Skeletal muscle tissue (tissue), 4 donors: ENCODE results near the gene RNF111. TPM values are rescaled to one million over a fixed set of nuclear protein-coding genes. Genes with fewer than 3 reads are reported as not detected.
"Not testable (repeated sequence)": the region's sequence is repeated elsewhere in the genome, so short reads cannot be mapped to it uniquely, and the experiment has no call there.

Source experiments
- H3K27ac ChIP-seq: one replicate; pipeline ENCODE4 v1.7.0; 2013; ENCODE audit warnings: mild to moderate bottlenecking, low read depth, low read length, inconsistent platforms
- H3K27me3 ChIP-seq, 3 donors: one replicate each; pipeline ENCODE4 v1.7.0; 2013; ENCODE audit warnings: low read length in 3 of 3; ENCODE audit not compliant: control insufficient read depth in 3 of 3, insufficient read depth in 3 of 3
- H3K36me3 ChIP-seq, 3 donors: one replicate each; pipeline ENCODE4 v1.7.0; 2013; ENCODE audit warnings: low read length in 3 of 3; ENCODE audit not compliant: control insufficient read depth in 3 of 3, insufficient read depth in 3 of 3
- H3K4me1 ChIP-seq, 3 donors: one replicate each; pipeline ENCODE4 v1.7.0; 2013; ENCODE audit warnings: low read length in 3 of 3, mild to moderate bottlenecking in 3 of 3; ENCODE audit not compliant: control insufficient read depth in 3 of 3, insufficient read depth in 3 of 3
- H3K4me3 ChIP-seq, 3 donors: one replicate each; pipeline ENCODE4 v1.7.0; 2013; ENCODE audit warnings: low read length in 3 of 3
- H3K9ac ChIP-seq, 3 donors: one replicate each; pipeline ENCODE4 v1.7.0; 2013; ENCODE audit warnings: low read length in 3 of 3, mild to moderate bottlenecking in 3 of 3, moderate library complexity in 2 of 3, low read depth in 1 of 3
- H3K9me3 ChIP-seq, 3 donors: one replicate each; pipeline ENCODE4 v1.7.0; 2013; ENCODE audit warnings: low read length in 3 of 3; ENCODE audit not compliant: control insufficient read depth in 3 of 3
- total RNA-seq: library from RNA; depleted of rRNA; stranded (reverse); fragments of >200 nt; gene quantifications from one replicate; pipeline ENCODE4 v1.2.3, GENCODE V29; 2014
- donor health status: Osteomylitis.

Gene RNF111
- total RNA-seq, 1 donor from 2014 or later: 17.7 TPM

GRCh38 chr15:59140422-59141226 is 153.2 kb downstream of the RNF111 start:
- Histone ChIP-seq H3K9me3 (no peaks in the 10 kb centered on the region), H3K4me1 (no peaks in the 10 kb centered on the region), H3K27me3 (no peaks in the 10 kb centered on the region), H3K9ac (no peak overlapping the region), H3K4me3 (no peak overlapping the region), H3K27ac (no peak overlapping the region), H3K36me3 (peaks cover 19 to 41% (median 21%) of the 10 kb centered on the region in 3 donors)

GRCh38 chr15:59143281-59143680 is 155.8 kb downstream of the RNF111 start:
- no peaks in the 10 kb centered on the region for H3K4me1 ChIP-seq
- no peak overlapping the region for H3K27ac ChIP-seq
- no peak overlapping the region for H3K9ac ChIP-seq
- no peak overlapping the region for H3K4me3 ChIP-seq
- H3K36me3 ChIP-seq: peaks cover 6 to 22% (median 15%) of the 10 kb centered on the region in 3 donors
- H3K27me3 ChIP-seq: no peaks in the 10 kb centered on the region
- H3K9me3 ChIP-seq: no peaks in the 10 kb centered on the region

- not testable (repeated sequence) for H3K9ac ChIP-seq, H3K27me3 ChIP-seq, H3K27ac ChIP-seq, H3K4me3 ChIP-seq, H3K4me1 ChIP-seq, H3K9me3 ChIP-seq
- H3K36me3 ChIP-seq: peaks cover 12 to 22% (median 15%) of the 10 kb centered on the region in 3 donors
These were observed 157.1 kb downstream of the RNF111 start for GRCh38 chr15:59144594-59144993.

Other genes starting within 250 kb of the RNF111 start
- gene ADAM10, start 238.0 kb upstream of the RNF111 start, total RNA-seq: 50.1 TPM
- 9.4 TPM for gene MINDY2, start 216.4 kb upstream of the RNF111 start, total RNA-seq
- 63.7 TPM for gene SLTM, start 54.0 kb upstream of the RNF111 start, total RNA-seq
- 7.8 TPM for gene CCNB2, start 117.5 kb downstream of the RNF111 start, total RNA-seq
- not detected for gene LDHAL6B, start 219.2 kb downstream of the RNF111 start, total RNA-seq